ENCODE measurements around the gene EGFL7. TPM values are rescaled to one million over a fixed set of nuclear protein-coding genes. Genes with fewer than 3 reads are reported as not detected.

Gene EGFL7
- total RNA-seq, 1 donor from 2014 or later, result 3.8 TPM

- no peak for DNase-seq (ENCODE audit: low read depth)
These were observed 23.2 kb downstream of the EGFL7 start for GRCh38 chr9:136685790-136686533.

- no peak for DNase-seq (ENCODE audit: low read depth)
These were observed 23.7 kb downstream of the EGFL7 start for GRCh38 chr9:136686534-136686793.

GRCh38 chr9:136686794-136687711 lies 24.3 kb downstream of the EGFL7 start, which contains the start of gene AGPAT2:
Gene AGPAT2 (minus strand): TSS chr9:136687457. CDS start chr9:136687357, 100 bp downstream.
- no peak for DNase-seq (ENCODE audit: low read depth)

GRCh38 chr9:136687721-136688223 lies 25.1 kb downstream of the EGFL7 start:
- DNase-seq (ENCODE audit: low read depth), result no peak

- no peak for DNase-seq (ENCODE audit: low read depth)
These were observed 25.8 kb downstream of the EGFL7 start for GRCh38 chr9:136688274-136689107.

- DNase-seq (ENCODE audit: low read depth), result no peak
These were observed 26.4 kb downstream of the EGFL7 start for GRCh38 chr9:136689108-136689460.

- DNase-seq (ENCODE audit: low read depth), result no peak
These were observed 27.5 kb downstream of the EGFL7 start for GRCh38 chr9:136690104-136690805.

GRCh38 chr9:136690806-136691261 lies 28.1 kb downstream of the EGFL7 start:
- no peak for DNase-seq (ENCODE audit: low read depth)

GRCh38 chr9:136691316-136692184 lies 28.8 kb downstream of the EGFL7 start:
- no peak for DNase-seq (ENCODE audit: low read depth)

GRCh38 chr9:136692185-136693134 lies 29.7 kb downstream of the EGFL7 start:
- no peak for DNase-seq (ENCODE audit: low read depth)

GRCh38 chr9:136693135-136693489 lies 30.4 kb downstream of the EGFL7 start:
- no peak for DNase-seq (ENCODE audit: low read depth)

GRCh38 chr9:136693490-136694162 lies 30.9 kb downstream of the EGFL7 start:
- peak; percentile 76 for DNase-seq (ENCODE audit: low read depth)

- no peak for DNase-seq (ENCODE audit: low read depth)
These were observed 31.6 kb downstream of the EGFL7 start for GRCh38 chr9:136694163-136694871.

- DNase-seq (ENCODE audit: low read depth), result no peak
These were observed 32.1 kb downstream of the EGFL7 start for GRCh38 chr9:136694872-136695247.

GRCh38 chr9:136695435-136695895 lies 32.7 kb downstream of the EGFL7 start:
- DNase-seq (ENCODE audit: low read depth), result peak; percentile 79

- no peak for DNase-seq (ENCODE audit: low read depth)
These were observed 33.2 kb downstream of the EGFL7 start for GRCh38 chr9:136695955-136696354.

GRCh38 chr9:136696502-136696901 lies 33.8 kb downstream of the EGFL7 start:
- DNase-seq (ENCODE audit: low read depth), result no peak
